ENCODE results near the gene CERS2. TPM values are rescaled to one million over a fixed set of nuclear protein-coding genes. Genes with fewer than 3 reads are reported as not detected.

CERS2 gene
- total and polyA plus RNA-seq, 10 of the 15 experiments (the other 5 are each of a cell fraction or from before 2014, with no cell fraction given): 9.2 to 87.9 (median 50.8) TPM

GRCh38 chr1:150926097-150926741 lies 48.4 kb downstream of the CERS2 start, which contains the start of gene SETDB1 (continued):
- TF ChIP-seq BCLAF1 (IDR thresholded peaks at IDR 0.05): no peak
- peak; percentile 95 for TF ChIP-seq PKNOX1 (IDR thresholded peaks at IDR 0.05)
- TF ChIP-seq POLR2AphosphoS5 (IDR thresholded peaks at IDR 0.05; ENCODE audit: low read length): peak; percentile 47; the same call in 1 of the 2 replicates
- TF ChIP-seq EP300 (IDR thresholded peaks at IDR 0.05; ENCODE audit: borderline replicate concordance in 1 of 2, control insufficient read depth in 1 of 2, low read depth in 2 of 2, low read length in 2 of 2): peak; percentile 26 to 38; a peak in 1 of 4 replicates
- peak; percentile 78 for TF ChIP-seq RAD51 (IDR thresholded peaks at IDR 0.05)

GRCh38 chr1:150925080-150925479 lies 49.6 kb downstream of the CERS2 start:
- Histone ChIP-seq H3K4me2 (ENCODE audit: control insufficient read depth, insufficient read depth) (no peak overlapping the region), H2AFZ (ENCODE audit: control insufficient read depth, low read depth, low read length) (no peak overlapping the region), H3K4me3 (peak overlapping the region; percentile 46), H3K9ac (ENCODE audit: control insufficient read depth, insufficient read depth, low read length) (no peak overlapping the region), H3K27me3 (replicated peaks in 1 of 2; ENCODE audit: control insufficient read depth in 2 of 2, insufficient read depth in 2 of 2, low read length in 1 of 2) (no peaks in the 10 kb centered on the region), H4K20me1 (ENCODE audit: control insufficient read depth, insufficient read depth) (no peaks in the 10 kb centered on the region), H3K79me2 (ENCODE audit: control insufficient read depth, insufficient read depth, low read length) (peaks cover 16% of the 10 kb centered on the region), H3K36me3 (ENCODE audit: control insufficient read depth in 2 of 2, insufficient read depth in 2 of 2, low read length in 1 of 2) (peaks cover 4 to 15% of the 10 kb centered on the region in 2 experiments), H3K27ac (ENCODE audit: control insufficient read depth, insufficient read depth) (no peak overlapping the region), H3K9me3 (replicated peaks; ENCODE audit: control insufficient read depth, insufficient read depth, low read length) (no peaks in the 10 kb centered on the region; the same call in 1 of the 3 replicates), H3K4me1 (ENCODE audit: control insufficient read depth, insufficient read depth, low read length) (peaks cover 12% of the 10 kb centered on the region)
- POLR2A ChIA-PET: interaction anchor here (0.6 to 1.6 kb wide), 6 partner anchors 133 to 396 kb away, joined by 3 to 5 read pairs (median 4); partner anchors contain the start of gene GOLPH3L
- FAIRE-seq (no peak), DNase-seq (ENCODE audit: low read depth, low spot score) (no peak), ATAC-seq (no peak; the same call in 2 of the 3 replicates)
- no TSS peak for BruUV-seq (replicated peaks)
- SMC1A ChIA-PET (ENCODE audit: uncharacterized antibody, unreplicated experiment): interaction anchor here (0.7 to 1.1 kb wide), 5 partner anchors 35 to 298 kb away, joined by 3 to 4 read pairs (median 3); no protein-coding TSS in a partner anchor
- TF ChIP-seq MTA2 (IDR thresholded peaks at IDR 0.05; ENCODE audit: low read depth) (no peak), ZNF384 (IDR thresholded peaks at IDR 0.05; ENCODE audit: borderline replicate concordance, low read depth, low read length) (peak; percentile 26; the same call in 1 of the 2 replicates)
- RAD21 ChIA-PET (ENCODE audit: unreplicated experiment): interaction anchor here (1.4 to 1.6 kb wide), 2 partner anchors 296 to 297 kb away, joined by 3 read pairs; partner anchors contain the start of gene ENSA
- CTCF ChIA-PET: interaction anchor here (0.7 to 1.1 kb wide), 2 partner anchors 228 to 364 kb away, joined by 3 read pairs; partner anchors contain the start of gene GOLPH3L
- in situ Hi-C loops (cut with MboI) (no loop called here), intact Hi-C loops (cut with micrococcal nuclease; ENCODE audit: unreplicated experiment) (loop anchor here (5.0 to 10.0 kb wide), 3 partner anchors 90 to 363 kb away; partner anchors contain the start of gene ENSA)
- 98% methylated on average over 23 of the region's 23 CpGs for WGBS (ENCODE audit: insufficient coverage, insufficient replicate concordance, low lambda C conversion rate, missing lambda C conversion rate)

Measured in GM12878 (cell line).